Subcutaneous abdominal adipose tissue (tissue), 5 donors: ENCODE measurements around the gene MACROD2.

Experiments
- H3K27ac ChIP-seq: one replicate; pipeline ENCODE4 v1.7.0; 2013; ENCODE audit warnings: low read depth, mild to moderate bottlenecking, inconsistent platforms, low read length, moderate library complexity
- H3K27me3 ChIP-seq, 5 donors: one replicate each; pipeline ENCODE4 v1.7.0; 2013; ENCODE audit warnings: low read length in 5 of 5, inconsistent platforms in 1 of 5; ENCODE audit not compliant: control insufficient read depth in 5 of 5, insufficient read depth in 4 of 5
- H3K36me3 ChIP-seq, 5 donors: one replicate each; pipeline ENCODE4 v1.7.0; 2013; ENCODE audit warnings: low read length in 5 of 5; ENCODE audit not compliant: control insufficient read depth in 5 of 5, insufficient read depth in 5 of 5
- H3K4me1 ChIP-seq, 5 donors: one replicate each; pipeline ENCODE4 v1.7.0; 2013; ENCODE audit warnings: low read length in 5 of 5, mild to moderate bottlenecking in 3 of 5, moderate library complexity in 1 of 5; ENCODE audit not compliant: control insufficient read depth in 5 of 5, insufficient read depth in 5 of 5
- H3K4me3 ChIP-seq, 5 donors: one replicate each; pipeline ENCODE4 v1.7.0; 2013; ENCODE audit warnings: low read length in 5 of 5, low read depth in 1 of 5
- H3K9ac ChIP-seq, 5 donors: one replicate each; pipeline ENCODE4 v1.7.0; 2013; ENCODE audit warnings: low read length in 5 of 5, mild to moderate bottlenecking in 4 of 5, moderate library complexity in 3 of 5
- H3K9me3 ChIP-seq, 5 donors: one replicate each; pipeline ENCODE4 v1.7.0; 2013; ENCODE audit warnings: low read length in 5 of 5; ENCODE audit not compliant: control insufficient read depth in 5 of 5
- donor health status: healthy.
- donor health status: healthy.
- donor health status: healthy.
- donor health status: healthy.
- donor health status: healthy.

Gene MACROD2

DNA sequence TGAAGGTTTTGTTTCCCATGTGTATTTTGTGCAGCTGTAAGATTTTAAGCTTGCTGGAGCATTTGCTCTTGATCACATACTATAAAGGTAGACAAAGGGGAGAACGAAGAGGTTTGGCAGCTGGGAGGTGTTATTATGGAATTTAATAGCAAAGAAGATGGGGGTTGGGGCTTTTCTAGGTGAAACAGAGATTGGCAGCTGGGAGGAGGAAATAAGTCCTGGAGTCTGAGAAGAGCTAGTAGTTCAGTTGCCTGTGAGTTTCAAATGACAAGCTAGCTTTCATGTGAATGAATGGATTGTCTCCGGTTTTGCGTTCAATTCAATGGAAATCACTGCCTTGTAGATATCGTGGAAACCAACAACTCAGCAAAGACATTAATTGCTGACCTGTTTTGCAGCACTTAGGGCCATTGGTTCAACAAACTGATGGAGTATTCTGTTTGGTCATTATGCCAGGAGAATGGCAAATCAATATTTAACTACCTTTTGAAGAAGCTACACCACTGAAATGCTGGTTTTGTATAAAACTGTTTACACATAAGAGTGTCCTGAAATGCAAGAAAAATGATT is 380.2 kb downstream of the MACROD2 start:
- Histone ChIP-seq H3K27me3 (no peaks in the 10 kb centered on the region), H3K4me3 (no peak overlapping the region), H3K4me1 (no peaks in the 10 kb centered on the region), H3K27ac (no peak overlapping the region), H3K36me3 (no peaks in the 10 kb centered on the region), H3K9me3 (no peaks in the 10 kb centered on the region), H3K9ac (no peak overlapping the region)

DNA sequence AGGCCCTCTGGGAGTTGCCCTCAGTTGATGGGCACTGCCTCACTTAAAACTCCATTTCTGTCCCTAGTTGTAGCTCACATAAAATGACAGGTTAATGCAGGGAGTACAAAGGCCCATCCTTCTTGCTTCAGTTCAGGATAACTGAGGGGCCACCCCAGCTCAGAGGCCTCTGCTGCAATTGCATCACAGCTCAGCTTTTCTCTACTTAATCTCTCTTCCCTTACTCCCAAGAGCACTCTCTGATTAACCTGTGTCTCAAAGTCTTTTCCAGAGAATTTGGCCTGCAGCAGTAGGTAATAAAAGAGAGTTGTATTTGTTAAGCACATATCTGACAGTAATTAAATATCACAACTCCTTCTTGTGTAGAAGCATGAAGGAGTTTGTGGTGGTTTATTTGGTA is 383.0 kb downstream of the MACROD2 start:
- Histone ChIP-seq H3K27ac (no peak overlapping the region), H3K36me3 (no peaks in the 10 kb centered on the region), H3K4me3 (no peak overlapping the region), H3K9me3 (no peaks in the 10 kb centered on the region), H3K9ac (no peak overlapping the region), H3K4me1 (no peaks in the 10 kb centered on the region), H3K27me3 (no peaks in the 10 kb centered on the region)

DNA sequence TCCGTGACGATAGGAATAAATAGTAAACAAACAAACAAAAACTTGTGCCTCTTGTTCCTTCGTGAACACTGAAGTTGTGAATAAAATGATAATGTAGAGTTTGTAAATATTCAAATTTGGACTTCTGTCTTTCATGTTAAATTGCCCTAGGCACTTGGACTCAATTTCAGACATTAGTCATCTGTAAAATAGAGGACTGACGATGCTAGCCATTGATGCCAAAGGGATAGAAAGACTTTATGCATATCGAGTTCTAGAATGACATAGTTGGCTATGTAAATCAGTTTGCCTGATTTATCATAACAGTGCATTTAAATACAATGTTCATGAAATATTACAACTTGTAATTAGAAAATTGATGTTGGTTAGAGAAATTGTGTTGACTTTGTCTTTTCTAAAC is 388.0 kb downstream of the MACROD2 start:
- Histone ChIP-seq H3K36me3 (no peaks in the 10 kb centered on the region), H3K27me3 (no peaks in the 10 kb centered on the region), H3K9ac (no peak overlapping the region), H3K9me3 (peaks cover 3 to 11% (median 4%) of the 10 kb centered on the region in 5 donors), H3K4me1 (no peaks in the 10 kb centered on the region), H3K4me3 (no peak overlapping the region), H3K27ac (no peak overlapping the region)

DNA sequence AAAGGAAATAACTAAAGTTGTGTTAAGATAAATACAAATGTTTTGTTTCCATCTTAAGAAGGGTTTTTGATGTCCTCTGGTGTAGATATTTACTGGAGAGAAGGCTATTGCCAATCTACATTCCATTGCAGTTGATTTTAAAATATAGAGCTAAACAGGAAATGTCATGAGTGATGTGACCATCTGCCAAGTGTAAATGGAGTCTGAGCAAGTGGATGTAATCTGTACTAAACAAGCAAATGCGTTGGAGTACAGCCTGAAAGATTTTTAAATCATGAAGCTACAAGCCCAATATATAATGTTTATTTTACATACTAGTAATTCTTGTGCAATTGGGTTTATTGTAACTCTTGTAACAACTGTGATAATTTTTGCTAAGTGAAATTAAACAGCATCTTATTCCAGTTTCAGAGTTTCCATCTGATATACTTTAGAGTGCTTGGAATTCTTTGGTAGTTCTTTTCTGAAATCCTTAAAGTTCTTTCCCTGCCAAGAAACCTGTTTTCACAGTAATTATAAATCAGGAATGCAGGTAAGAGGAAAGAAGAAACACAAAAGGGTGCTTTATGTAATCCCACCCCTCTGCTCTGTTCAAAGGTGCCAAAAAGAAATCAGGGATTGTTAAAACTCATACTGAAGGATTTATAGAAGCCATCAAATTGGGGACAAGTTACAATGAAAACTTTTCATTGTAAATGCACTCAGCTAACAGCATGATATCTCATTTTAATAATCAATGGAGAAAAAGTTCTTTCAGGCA is 389.3 kb downstream of the MACROD2 start:
- Histone ChIP-seq H3K27me3 (no peaks in the 10 kb centered on the region), H3K27ac (no peak overlapping the region), H3K36me3 (no peaks in the 10 kb centered on the region), H3K9ac (no peak overlapping the region), H3K9me3 (peaks cover 3 to 12% (median 4%) of the 10 kb centered on the region in 5 donors), H3K4me1 (no peaks in the 10 kb centered on the region), H3K4me3 (no peak overlapping the region)

DNA sequence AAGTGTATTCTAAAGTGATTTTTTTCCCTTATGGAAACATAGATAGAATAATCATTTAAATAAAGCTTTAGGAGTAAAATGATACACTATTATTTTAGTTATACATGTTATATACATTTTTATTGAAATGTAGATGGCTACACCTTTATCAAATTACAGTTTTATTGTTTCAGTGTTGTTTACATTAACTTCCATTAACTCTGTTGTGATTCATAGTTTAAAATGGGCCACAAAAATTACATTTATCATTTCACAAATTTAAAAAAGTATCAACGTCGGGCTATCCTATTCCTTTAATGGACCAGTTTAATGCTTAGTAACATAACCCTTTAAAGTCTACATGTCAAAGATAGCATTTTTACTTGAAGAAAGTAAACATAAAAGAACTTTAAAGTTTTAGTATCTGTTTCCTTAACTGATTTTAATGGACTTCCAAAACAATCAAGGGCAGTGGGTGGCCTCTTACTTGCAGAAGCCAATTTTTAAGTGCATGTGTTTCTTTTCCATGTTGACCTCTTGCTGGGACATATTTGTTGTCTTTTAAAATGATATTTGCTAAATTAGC is 389.9 kb downstream of the MACROD2 start:
- Histone ChIP-seq H3K9me3 (peaks cover 3 to 15% (median 4%) of the 10 kb centered on the region in 5 donors), H3K4me1 (no peaks in the 10 kb centered on the region), H3K4me3 (no peak overlapping the region), H3K27ac (no peak overlapping the region), H3K36me3 (no peaks in the 10 kb centered on the region), H3K9ac (no peak overlapping the region), H3K27me3 (no peaks in the 10 kb centered on the region)

DNA sequence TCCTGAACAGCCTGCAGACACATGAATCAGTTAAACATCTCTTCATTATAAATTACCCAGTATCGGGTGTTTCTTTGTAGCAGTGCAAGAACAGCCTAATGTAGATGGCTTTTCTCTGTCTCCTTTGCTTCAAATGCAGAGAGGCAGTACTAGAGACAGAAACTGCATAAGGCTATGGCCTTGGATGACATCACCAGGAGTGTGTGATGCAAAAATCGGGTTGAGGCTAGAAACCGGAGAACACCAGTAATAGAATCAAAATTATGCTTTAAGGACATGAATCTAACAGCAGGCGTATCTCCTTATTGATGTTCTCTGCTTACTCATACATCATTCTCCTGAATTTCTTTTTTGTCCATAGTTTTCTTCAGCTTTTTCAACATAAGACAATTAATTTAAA is 391.4 kb downstream of the MACROD2 start:
- H3K9ac ChIP-seq: no peak overlapping the region
- H3K36me3 ChIP-seq: no peaks in the 10 kb centered on the region
- no peaks in the 10 kb centered on the region for H3K4me1 ChIP-seq
- H3K4me3 ChIP-seq: peak overlapping the region in 1 of 5 donors; percentile 33
- H3K27ac ChIP-seq: no peak overlapping the region
- H3K27me3 ChIP-seq: no peaks in the 10 kb centered on the region
- H3K9me3 ChIP-seq: peaks cover 3 to 15% (median 4%) of the 10 kb centered on the region in 5 donors

DNA sequence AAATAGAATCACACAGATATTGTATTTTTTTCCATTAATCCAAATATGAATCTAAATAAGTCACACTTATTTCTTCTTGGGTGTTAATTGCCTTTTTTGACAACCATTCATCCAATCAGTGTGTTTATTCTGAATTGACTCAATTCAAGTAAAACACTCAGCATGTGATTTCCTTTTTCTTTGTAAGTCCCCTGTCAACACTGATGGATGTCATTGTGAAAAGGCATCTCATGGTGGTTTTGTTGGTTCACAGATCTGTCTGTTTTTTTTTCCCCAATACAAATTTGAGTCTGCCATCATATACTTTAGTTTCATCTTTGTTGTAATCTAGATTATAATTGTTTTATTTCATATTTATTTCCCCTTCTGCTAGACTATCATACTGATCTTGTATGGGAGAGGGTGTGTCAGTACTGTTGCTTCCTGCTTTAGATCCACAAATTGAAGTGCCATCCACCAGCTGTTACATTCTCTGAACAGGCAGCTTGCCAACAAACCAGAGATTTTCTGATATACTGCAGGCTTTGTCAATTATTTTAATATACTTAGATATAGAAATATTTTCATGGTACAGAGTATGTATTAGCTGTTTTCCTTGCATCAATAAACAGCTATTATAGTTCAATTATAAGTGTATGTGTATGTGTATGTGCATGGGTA is 406.3 kb downstream of the MACROD2 start:
- Histone ChIP-seq H3K9me3 (no peaks in the 10 kb centered on the region), H3K27me3 (no peaks in the 10 kb centered on the region), H3K9ac (no peak overlapping the region), H3K27ac (no peak overlapping the region), H3K4me3 (no peak overlapping the region), H3K36me3 (no peaks in the 10 kb centered on the region), H3K4me1 (no peaks in the 10 kb centered on the region)

DNA sequence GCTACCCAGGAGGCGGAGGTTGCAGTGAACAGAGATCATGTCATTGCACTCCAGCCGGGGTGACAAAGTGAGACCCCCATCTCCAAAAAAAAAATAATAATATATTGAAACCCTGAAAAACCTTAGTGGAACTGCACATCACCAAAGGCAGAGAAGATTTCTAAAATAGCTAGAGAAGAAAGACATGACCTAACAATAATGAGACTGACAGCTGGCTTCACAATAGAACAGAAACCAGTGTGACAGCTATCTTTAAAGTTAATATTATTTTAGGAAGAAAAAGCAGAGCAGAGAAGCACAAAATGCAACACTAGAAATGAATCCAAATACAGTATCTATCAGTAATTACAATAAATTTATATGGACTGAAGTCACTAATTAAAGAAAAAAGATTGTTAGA is 409.2 kb downstream of the MACROD2 start:
- H3K36me3 ChIP-seq: no peaks in the 10 kb centered on the region
- H3K4me3 ChIP-seq: no peak overlapping the region
- no peak overlapping the region for H3K9ac ChIP-seq
- no peaks in the 10 kb centered on the region for H3K27me3 ChIP-seq
- no peak overlapping the region for H3K27ac ChIP-seq
- no peaks in the 10 kb centered on the region for H3K9me3 ChIP-seq
- H3K4me1 ChIP-seq: no peaks in the 10 kb centered on the region

DNA sequence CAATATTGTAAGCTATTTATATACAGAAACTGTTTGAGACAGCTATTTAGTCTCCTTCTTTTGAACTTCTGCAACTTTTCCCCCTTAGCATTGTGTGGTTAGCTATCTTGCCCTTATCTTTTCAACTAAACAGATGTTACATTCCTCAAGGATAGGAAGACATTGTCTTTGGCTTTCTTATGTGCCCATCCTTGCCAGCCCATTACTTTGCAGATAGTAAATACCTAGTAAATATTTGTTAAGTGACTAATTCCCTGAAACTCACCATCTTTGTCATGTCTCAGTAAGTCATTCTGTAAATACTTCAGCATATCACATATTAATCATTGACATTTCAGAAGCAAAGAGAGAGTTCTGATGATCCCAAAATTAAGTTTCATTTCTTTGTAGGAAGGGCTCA is 411.2 kb downstream of the MACROD2 start:
- Histone ChIP-seq H3K27ac (no peak overlapping the region), H3K4me1 (no peaks in the 10 kb centered on the region), H3K4me3 (no peak overlapping the region), H3K9me3 (no peaks in the 10 kb centered on the region), H3K27me3 (no peaks in the 10 kb centered on the region), H3K36me3 (no peaks in the 10 kb centered on the region), H3K9ac (no peak overlapping the region)

DNA sequence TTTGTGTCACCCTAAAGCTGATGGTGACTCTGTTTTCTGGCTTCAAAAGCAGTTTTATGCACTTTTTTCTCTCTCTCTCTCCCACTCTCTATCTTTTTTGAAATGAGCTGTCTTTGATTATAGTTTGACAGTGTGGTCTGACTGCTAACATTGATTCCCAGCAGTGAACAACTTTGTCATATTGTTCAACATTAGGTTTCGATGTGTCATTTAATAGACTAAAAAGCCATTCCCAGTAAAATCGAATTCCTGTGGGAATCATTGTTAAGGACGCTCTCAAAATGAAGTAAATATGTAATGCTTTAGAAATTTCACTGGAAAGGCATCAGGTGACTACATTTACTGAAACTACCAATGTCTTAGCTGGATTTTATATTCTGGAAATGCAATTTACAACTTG is 412.0 kb downstream of the MACROD2 start:
- no peaks in the 10 kb centered on the region for H3K36me3 ChIP-seq
- no peaks in the 10 kb centered on the region for H3K27me3 ChIP-seq
- H3K9me3 ChIP-seq: no peaks in the 10 kb centered on the region
- no peaks in the 10 kb centered on the region for H3K4me1 ChIP-seq
- no peak overlapping the region for H3K27ac ChIP-seq
- H3K9ac ChIP-seq: no peak overlapping the region
- H3K4me3 ChIP-seq: no peak overlapping the region
